ENCODE measurements around the gene LILRB4.
"Not testable (repeated sequence)": the region's sequence is repeated elsewhere in the genome, so short reads cannot be mapped to it uniquely, and the experiment has no call there.

LILRB4 gene

GRCh38 chr19:54696766-54697165, 34.0 kb downstream of the LILRB4 start:
- no peak for DNase-seq

DNA sequence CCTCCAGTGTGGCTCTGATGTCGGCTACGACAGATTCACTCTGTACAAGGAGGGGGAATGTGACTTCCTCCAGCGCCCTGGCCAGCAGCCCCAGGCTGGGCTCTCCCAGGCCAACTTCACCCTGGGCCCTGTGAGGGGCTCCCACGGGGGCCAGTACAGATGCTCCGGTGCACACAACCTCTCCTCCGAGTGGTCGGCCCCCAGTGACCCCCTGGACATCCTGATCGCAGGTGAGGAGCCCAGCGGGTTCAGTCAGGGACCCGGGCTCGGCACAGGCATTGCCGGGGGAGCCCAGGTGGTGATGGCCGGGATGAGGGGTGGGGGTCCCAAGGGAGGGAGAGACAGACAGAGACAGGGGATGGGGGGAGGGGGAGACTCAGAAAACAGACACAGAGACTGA, 34.9 kb downstream of the LILRB4 start:
- not testable (repeated sequence) for DNase-seq

- DNase-seq: no peak
Measured at GRCh38 chr19:54704928-54705327, 42.1 kb downstream of the LILRB4 start.

DNA sequence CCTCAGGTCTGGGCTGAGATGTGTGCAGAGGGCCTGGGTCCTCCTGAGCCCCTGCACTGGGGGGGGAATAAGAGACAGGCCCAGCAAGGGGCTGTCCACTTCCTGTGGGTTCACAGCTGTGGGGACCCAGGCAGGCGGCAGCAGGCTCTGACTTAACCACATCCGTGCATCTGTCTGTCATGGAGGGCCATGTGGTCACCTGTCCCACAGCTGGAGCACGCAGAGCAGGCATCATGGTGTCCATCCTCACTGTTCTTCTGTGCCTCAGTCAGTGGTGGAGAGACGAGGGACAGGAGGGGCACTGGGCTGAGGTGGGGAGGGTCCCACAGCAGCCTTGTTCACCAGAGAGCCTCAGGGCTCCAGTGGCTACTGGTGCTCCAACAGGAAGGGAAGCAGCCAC, 45.2 kb downstream of the LILRB4 start:
- peak; percentile 6 for DNase-seq

DNA sequence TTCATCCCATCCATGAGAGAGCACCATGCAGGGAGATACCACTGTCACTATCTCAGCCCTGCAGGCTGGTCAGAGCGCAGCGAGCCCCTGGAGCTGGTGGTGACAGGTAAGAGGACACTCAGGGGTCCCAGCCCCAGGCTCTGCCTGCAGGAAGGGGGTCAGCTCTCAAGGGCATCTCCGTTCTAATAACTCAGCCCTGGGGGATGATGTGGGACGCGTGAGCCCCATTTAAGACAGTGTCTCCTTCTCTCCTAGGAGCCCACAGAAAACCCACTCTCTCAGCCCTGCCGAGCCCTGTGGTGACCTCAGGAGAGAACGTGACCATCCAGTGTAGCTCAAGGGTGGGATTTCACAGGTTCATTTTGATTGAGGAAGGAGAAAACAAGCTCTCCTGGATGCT, 46.0 kb downstream of the LILRB4 start:
- no peak for DNase-seq

DNA sequence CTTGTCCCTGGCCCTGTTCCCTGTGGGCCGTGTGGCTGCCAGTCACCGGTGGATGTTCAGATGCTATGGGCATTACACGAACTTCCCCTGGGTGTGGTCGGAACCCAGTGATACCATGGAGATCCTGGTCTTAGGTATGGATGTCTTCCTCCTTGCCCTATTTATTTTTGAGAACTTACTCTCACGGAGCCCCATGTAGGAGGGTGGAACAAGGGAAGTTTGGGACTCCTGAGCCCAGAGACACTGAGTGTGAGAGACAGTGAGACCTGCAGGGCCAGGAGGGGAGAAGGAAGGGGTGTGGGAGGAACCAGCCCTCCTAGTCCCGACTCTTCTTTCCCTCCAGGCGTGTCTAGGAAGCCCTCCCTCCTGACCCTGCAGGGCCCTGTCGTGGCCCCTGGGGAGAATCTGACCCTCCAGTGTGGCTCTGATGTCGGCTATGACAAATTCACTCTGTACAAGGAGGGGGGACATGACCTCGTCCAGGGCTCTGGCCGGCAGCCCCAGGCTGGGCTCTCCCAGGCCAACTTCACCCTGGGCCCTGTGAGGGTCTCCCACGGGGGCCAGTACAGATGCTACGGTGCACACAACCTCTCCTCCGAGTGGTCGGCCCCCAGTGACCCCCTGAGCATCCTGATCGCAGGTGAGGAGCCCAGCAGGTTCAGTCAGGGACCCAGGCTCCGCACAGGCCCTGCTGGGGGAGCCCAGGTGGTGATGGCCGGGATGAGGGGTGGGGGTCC, 46.6 kb downstream of the LILRB4 start:
- no peak for DNase-seq

DNA sequence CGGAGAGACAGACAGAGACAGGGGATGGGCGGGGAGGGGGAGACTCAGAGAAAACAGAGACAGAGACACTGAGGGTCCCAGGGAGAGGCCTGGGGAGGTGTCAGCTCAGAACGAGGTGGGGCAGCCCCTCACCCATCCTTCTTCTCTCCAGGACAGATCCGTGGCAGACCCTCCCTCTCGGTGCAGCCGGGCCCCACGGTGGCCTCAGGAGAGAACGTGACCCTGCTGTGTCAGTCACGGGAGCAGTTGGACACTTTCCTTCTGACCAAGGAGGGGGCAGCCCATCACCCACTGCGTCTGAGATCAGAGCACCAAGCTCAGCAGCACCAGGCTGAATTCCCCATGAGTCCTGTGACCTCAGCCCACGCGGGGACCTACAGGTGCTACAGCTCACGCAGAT, 47.2 kb downstream of the LILRB4 start:
- DNase-seq: not testable (repeated sequence)
